HEK293T (cell line): ENCODE data around the gene IGSF23.

Experiments used
- CTCF ChIA-PET: fragments of 350-600 bp; formaldehyde crosslinking; extraction: SDS; loops from one replicate; lab custom pipeline; 2021; ENCODE audit warnings: antibody characterized with exemption, inconsistent platforms; lab: Yijun Ruan, JAX
- POLR2A ChIA-PET: fragments of 350-600 bp; formaldehyde crosslinking; extraction: SDS; loops from one replicate; lab custom pipeline; 2020; ENCODE audit warnings: antibody characterized with exemption, inconsistent platforms; lab: Yijun Ruan, JAX
- DNase-seq: peaks from one replicate; pipeline ENCODE4 v3.0.0; 2012; ENCODE audit warnings: mixed read lengths; ENCODE audit errors: extremely low spot score
- ARNT ChIP-seq: fragments of 450-650 bp; IDR thresholded peaks from 2 replicates; pipeline ENCODE4 v1.6.1; 2017; ENCODE audit warnings: mild to moderate bottlenecking
- BHLHE40 ChIP-seq: fragments of 450-650 bp; IDR thresholded peaks from 2 replicates; pipeline ENCODE4 v1.6.1; 2016; ENCODE audit warnings: mild to moderate bottlenecking, moderate library complexity, borderline replicate concordance
- CTBP1 ChIP-seq: fragments of 450-650 bp; IDR thresholded peaks from 2 replicates; pipeline ENCODE4 v1.6.1; 2016; ENCODE audit warnings: borderline replicate concordance
- ELF4 ChIP-seq: fragments of 450-650 bp; IDR thresholded peaks from 2 replicates; pipeline ENCODE4 v1.6.1; 2017; ENCODE audit warnings: antibody characterized with exemption
- FOXA1 ChIP-seq: fragments of 450-650 bp; IDR thresholded peaks from 2 replicates; pipeline ENCODE4 v1.6.1; 2016; ENCODE audit warnings: mild to moderate bottlenecking
- FOXK2 ChIP-seq: fragments of 450-650 bp; IDR thresholded peaks from 2 replicates; pipeline ENCODE4 v1.6.1; 2016; ENCODE audit warnings: mild to moderate bottlenecking
- FOXM1 ChIP-seq: fragments of 450-650 bp; IDR thresholded peaks from 2 replicates; pipeline ENCODE4 v1.6.1; 2017; ENCODE audit warnings: mild to moderate bottlenecking, borderline replicate concordance
- HDGF ChIP-seq: fragments of 450-650 bp; IDR thresholded peaks from 2 replicates; pipeline ENCODE4 v1.6.1; 2017; ENCODE audit warnings: antibody characterized with exemption, borderline replicate concordance
- L3MBTL2 ChIP-seq: fragments of 450-650 bp; conservative IDR thresholded peaks from 2 replicates; pipeline ENCODE4 v1.6.1; 2016; ENCODE audit warnings: mild to moderate bottlenecking
- LEF1 ChIP-seq: fragments of 450-650 bp; IDR thresholded peaks from 2 replicates; pipeline ENCODE4 v1.6.1; 2017; ENCODE audit warnings: mild to moderate bottlenecking, borderline replicate concordance
- NFRKB ChIP-seq: fragments of 450-650 bp; IDR thresholded peaks from 2 replicates; pipeline ENCODE4 v1.6.1; 2016; ENCODE audit warnings: mild to moderate bottlenecking, moderate library complexity
- SP1 ChIP-seq: fragments of 450-650 bp; IDR thresholded peaks from 2 replicates; pipeline ENCODE4 v1.6.1; 2017
- SUZ12 ChIP-seq: fragments of 450-650 bp; IDR thresholded peaks from 2 replicates; pipeline ENCODE4 v1.6.1; 2016; ENCODE audit warnings: mild to moderate bottlenecking
- TARDBP ChIP-seq: fragments of 450-650 bp; IDR thresholded peaks from 2 replicates; pipeline ENCODE4 v1.6.1; 2016
- ZNF384 ChIP-seq: fragments of 450-650 bp; IDR thresholded peaks from 2 replicates; pipeline ENCODE4 v1.6.1; 2016
- TF ChIP-seq, protein P1 (sequence below): fragments of 450-650 bp; IDR thresholded peaks from 2 replicates; pipeline ENCODE4 v1.6.1; 2016

Gene IGSF23

DNA sequence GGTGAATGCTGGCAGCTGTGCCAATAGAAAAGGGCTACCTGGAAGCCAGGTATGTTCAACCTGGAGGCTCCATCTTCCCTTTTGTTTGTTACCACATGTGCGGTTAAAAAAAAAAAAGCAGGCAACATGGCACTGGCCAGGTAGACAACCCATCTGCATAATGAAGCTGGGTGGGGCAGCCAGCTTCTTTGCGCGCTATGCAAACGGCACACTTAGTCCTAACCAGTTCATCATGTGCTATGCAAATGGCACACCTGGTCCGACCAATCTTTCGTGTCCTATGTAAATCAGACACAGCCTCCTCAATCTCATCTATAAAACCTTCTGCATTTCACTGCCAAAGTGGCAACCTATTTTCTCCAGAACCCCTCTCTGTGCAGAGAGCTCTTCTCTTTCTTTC lies 11.3 kb upstream of the IGSF23 start:
- ChIA-PET POLR2A (no interaction called here), CTCF (no interaction called here)
- no peak for TF ChIP-seq LEF1
- no peak for TF ChIP-seq FOXK2
- DNase-seq = no peak

DNA sequence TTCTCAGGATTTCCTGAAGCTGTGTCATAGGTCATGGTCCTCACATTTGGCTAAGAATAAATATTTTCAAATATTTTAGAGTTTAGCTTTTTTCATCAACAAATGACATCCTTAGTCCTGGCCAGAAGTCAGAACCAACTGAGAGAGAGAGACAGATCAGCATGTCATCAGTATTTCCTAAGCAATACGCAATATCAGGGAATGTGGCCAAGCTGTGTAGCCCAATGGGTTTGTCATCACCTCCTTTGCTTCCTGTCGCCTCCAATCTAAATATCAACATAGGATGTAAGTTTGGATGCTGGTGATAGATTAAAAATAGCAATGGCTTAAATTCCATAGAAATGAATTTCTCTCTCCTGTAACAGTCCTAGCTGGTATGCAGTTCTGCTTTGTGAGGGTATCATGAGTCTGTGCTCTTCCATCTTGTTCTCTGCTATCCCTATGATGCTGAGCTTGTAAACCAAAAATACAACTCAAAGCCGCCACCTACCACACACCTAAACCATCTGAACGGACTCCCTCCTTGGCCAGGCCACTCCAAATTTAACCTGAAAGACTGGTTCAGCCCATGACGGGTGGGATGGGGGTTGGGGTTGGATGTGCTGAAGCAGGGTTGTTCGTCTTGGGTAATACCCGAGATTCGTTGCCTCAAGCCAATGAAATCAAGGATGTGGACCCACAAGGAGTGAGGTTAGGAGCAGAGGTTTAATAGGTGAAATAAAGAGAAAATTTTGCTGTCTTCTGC lies 10.0 kb upstream of the IGSF23 start:
- ChIA-PET POLR2A (no interaction called here), CTCF (interaction anchor here (1.9 kb wide), 1 partner anchor 15 kb away, joined by 4 read pairs; no protein-coding TSS in a partner anchor)
- TF ChIP-seq CTBP1 (no peak), ZNF384 (no peak), NFRKB (no peak), FOXM1 (no peak), L3MBTL2 (no peak), ELF4 (no peak), SUZ12 (no peak), SP1 (no peak), FOXA1 (no peak), FOXK2 (no peak), HDGF (no peak), LEF1 (no peak), ARNT (no peak), TARDBP (no peak), BHLHE40 (no peak)
- TF ChIP-seq, protein P1, sequence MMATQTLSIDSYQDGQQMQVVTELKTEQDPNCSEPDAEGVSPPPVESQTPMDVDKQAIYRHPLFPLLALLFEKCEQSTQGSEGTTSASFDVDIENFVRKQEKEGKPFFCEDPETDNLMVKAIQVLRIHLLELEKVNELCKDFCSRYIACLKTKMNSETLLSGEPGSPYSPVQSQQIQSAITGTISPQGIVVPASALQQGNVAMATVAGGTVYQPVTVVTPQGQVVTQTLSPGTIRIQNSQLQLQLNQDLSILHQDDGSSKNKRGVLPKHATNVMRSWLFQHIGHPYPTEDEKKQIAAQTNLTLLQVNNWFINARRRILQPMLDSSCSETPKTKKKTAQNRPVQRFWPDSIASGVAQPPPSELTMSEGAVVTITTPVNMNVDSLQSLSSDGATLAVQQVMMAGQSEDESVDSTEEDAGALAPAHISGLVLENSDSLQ = no peak
- no peak for DNase-seq

DNA sequence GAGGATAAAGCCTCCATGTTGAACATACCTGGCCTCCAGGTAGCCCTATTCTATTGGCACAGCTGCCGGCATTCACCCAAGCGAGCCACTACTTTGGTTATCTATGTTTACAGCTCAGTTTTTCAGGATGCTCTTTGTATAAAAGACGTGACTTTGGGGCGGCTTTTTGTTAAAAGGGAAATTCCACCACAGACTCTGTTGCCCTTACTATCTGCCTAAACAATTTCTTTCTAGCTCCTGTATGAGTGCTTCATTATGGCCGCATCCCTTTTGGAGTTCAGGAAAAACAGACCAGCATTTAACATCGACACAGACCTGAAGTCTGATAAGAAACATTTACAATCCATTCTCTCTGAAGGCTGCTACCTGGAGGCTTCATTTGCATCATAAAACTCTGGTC lies 9.1 kb upstream of the IGSF23 start:
- CTCF ChIA-PET = interaction anchor here (1.9 kb wide), 1 partner anchor 16 kb away, joined by 4 read pairs; no protein-coding TSS in a partner anchor

DNA sequence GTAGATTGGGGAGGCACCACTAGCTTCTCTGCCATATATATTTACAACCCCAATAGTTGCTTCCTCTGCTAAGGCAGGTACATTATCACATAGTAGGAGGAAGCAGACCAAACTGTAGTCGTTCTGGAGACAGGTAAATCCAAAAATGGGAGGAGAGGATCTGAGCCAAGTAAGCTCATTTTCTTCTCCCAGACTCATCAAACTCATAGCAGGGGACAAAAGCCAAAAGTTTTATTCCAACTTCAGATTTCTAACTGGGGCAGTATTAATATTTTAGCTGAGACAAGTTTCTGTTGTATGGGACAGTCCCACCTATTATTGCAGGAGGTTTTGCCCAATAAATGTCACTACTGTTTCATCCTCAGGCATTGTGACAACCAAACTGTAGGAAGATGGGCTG lies 7.8 kb upstream of the IGSF23 start:
- TF ChIP-seq, protein P1 = no peak
- TF ChIP-seq CTBP1 (no peak), FOXA1 (no peak), TARDBP (no peak), ELF4 (no peak), FOXK2 (no peak), NFRKB (no peak), ZNF384 (no peak), FOXM1 (no peak), HDGF (no peak), SUZ12 (no peak), LEF1 (no peak), ARNT (no peak), BHLHE40 (no peak), SP1 (no peak), L3MBTL2 (no peak)
- ChIA-PET POLR2A (no interaction called here), CTCF (no interaction called here)
- no peak for DNase-seq

More for the DNA sequence above, 9.1 kb upstream of the IGSF23 start:
- TF ChIP-seq ELF4 = no peak
- no peak for TF ChIP-seq BHLHE40
- TF ChIP-seq, protein P1 = no peak
- no peak for TF ChIP-seq CTBP1
- TF ChIP-seq FOXK2 = no peak
- TF ChIP-seq HDGF = no peak
- no peak for DNase-seq
- POLR2A ChIA-PET = no interaction called here

DNA sequence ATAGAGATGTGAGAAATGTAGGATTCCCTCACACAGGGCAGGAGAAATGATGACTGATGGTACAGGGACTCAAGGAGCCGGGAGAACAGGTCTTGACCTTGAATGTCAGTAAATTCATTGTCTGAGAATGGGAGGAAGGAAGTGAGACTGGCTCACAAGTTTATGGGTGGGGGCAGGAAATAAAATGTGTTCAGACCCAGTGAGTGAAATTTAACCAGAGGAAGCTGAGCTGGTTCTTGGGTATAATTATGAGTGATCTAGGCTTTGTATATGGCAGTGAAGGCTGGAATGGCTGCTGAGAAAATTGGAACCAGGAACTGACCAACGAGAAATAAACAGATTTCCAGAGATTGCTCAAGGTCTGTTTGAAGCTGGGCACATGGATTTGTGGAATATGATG lies 6.3 kb upstream of the IGSF23 start:
- TF ChIP-seq L3MBTL2 (no peak), NFRKB (no peak), CTBP1 (no peak), FOXK2 (no peak), LEF1 (no peak), SP1 (no peak), FOXM1 (no peak), HDGF (no peak), ZNF384 (no peak), ELF4 (no peak), SUZ12 (no peak), BHLHE40 (no peak), TARDBP (no peak)
- TF ChIP-seq, protein P1 = no peak
- no peak for DNase-seq
- POLR2A ChIA-PET = no interaction called here
- CTCF ChIA-PET = no interaction called here

DNA sequence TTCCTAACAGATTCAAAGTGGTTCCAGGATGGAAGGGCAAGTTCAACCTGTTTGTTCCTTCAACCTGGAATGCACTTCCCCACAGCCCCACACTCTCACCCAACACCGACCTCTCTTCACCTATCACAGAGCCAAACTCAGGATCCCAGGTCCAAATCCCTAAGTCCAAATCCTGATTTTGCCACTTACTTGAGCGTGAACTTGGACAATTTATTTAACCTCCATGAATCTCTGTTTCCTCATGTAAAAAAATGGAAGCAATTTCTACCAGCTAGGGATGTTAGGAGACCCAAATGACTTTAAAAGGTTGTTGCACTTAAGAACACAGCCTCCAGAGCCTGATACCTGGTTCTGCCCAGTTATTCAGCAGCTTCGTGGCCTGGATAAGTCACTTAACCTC lies 5.4 kb upstream of the IGSF23 start:
- TF ChIP-seq ZNF384 (no peak), BHLHE40 (no peak), CTBP1 (no peak), TARDBP (no peak), LEF1 (no peak), ELF4 (no peak), SUZ12 (no peak), FOXM1 (no peak), SP1 (no peak), FOXA1 (no peak), L3MBTL2 (no peak), ARNT (no peak), FOXK2 (no peak), NFRKB (no peak), HDGF (no peak)
- TF ChIP-seq, protein P1 = no peak
- ChIA-PET CTCF (no interaction called here), POLR2A (no interaction called here)
- DNase-seq = no peak
